Measurements from ENCODE around the gene LEAP2.
"Not testable (repeated sequence)": the region's sequence is repeated elsewhere in the genome, so short reads cannot be mapped to it uniquely, and the experiment has no call there.

The LEAP2 gene

GRCh38 chr5:132849347-132849746 lies 24.1 kb upstream of the LEAP2 start:
- Histone ChIP-seq H3K4me3 (ENCODE audit: low read length) (no peak overlapping the region), H3K36me3 (ENCODE audit: insufficient read depth, low read length) (no peaks in the 10 kb centered on the region), H3K27me3 (ENCODE audit: control insufficient read depth, insufficient read depth, low read length) (no peaks in the 10 kb centered on the region), H3K4me1 (ENCODE audit: control insufficient read depth, insufficient read depth, low read length) (no peaks in the 10 kb centered on the region), H3K9me3 (replicated peaks; ENCODE audit: low read length) (no peaks in the 10 kb centered on the region), H3K9ac (ENCODE audit: low read depth, low read length) (no peak overlapping the region), H3K4me2 (ENCODE audit: low read length) (no peak overlapping the region)

DNA sequence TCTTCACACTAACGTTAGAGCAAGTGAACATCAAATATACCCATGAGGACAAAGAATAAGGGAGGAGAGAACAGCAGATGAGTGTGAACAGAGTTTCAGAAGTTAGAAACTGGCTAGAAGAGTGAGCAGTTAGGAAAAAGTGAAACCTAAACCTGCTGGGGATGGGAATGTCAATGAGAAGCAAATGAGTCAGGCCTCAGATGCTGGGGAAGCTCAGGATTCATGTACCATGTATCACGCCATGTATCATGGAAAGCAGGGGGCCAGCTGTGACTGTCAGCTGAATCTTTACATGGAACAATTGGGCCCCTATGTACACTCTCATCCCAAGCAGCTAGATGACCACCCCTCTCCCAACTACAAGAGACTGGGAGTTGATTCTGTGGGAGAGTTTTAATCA lies 23.4 kb upstream of the LEAP2 start:
- Histone ChIP-seq H3K36me3 (ENCODE audit: insufficient read depth, low read length) (no peaks in the 10 kb centered on the region), H3K27me3 (ENCODE audit: control insufficient read depth, insufficient read depth, low read length) (no peaks in the 10 kb centered on the region), H3K9ac (ENCODE audit: low read depth, low read length) (no peak overlapping the region), H3K9me3 (replicated peaks; ENCODE audit: low read length) (no peaks in the 10 kb centered on the region), H3K4me1 (ENCODE audit: control insufficient read depth, insufficient read depth, low read length) (no peaks in the 10 kb centered on the region), H3K4me3 (ENCODE audit: low read length) (no peak overlapping the region), H3K4me2 (ENCODE audit: low read length) (no peak overlapping the region)

DNA sequence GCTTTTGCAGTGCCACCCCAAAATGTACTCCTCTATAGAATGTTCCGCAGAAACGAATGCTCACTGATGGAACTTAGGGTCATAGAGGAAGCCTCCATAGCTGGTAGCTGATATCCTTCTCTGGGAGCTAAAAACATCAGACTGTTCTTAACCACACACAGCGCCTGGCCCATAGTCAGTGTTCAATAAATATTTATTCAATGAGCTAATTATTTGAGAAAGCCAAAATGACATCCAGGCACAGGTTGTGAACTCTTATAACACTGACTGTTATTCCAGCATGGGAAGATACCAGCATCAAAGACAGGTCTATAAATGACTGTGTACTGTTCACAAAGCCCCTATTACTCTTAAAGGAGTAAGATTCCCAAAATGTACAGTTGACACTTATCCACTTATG lies 20.1 kb upstream of the LEAP2 start:
- Histone ChIP-seq H3K4me1 (ENCODE audit: control insufficient read depth, insufficient read depth, low read length) (no peaks in the 10 kb centered on the region), H3K27me3 (ENCODE audit: control insufficient read depth, insufficient read depth, low read length) (no peaks in the 10 kb centered on the region), H3K4me3 (ENCODE audit: low read length) (no peak overlapping the region), H3K4me2 (ENCODE audit: low read length) (no peak overlapping the region), H3K9me3 (replicated peaks; ENCODE audit: low read length) (no peaks in the 10 kb centered on the region), H3K36me3 (ENCODE audit: insufficient read depth, low read length) (no peaks in the 10 kb centered on the region), H3K9ac (ENCODE audit: low read depth, low read length) (no peak overlapping the region)

GRCh38 chr5:132853790-132854189 lies 19.7 kb upstream of the LEAP2 start:
- H3K9me3 ChIP-seq (replicated peaks; ENCODE audit: low read length): no peaks in the 10 kb centered on the region
- no peaks in the 10 kb centered on the region for H3K4me1 ChIP-seq (ENCODE audit: control insufficient read depth, insufficient read depth, low read length)

DNA sequence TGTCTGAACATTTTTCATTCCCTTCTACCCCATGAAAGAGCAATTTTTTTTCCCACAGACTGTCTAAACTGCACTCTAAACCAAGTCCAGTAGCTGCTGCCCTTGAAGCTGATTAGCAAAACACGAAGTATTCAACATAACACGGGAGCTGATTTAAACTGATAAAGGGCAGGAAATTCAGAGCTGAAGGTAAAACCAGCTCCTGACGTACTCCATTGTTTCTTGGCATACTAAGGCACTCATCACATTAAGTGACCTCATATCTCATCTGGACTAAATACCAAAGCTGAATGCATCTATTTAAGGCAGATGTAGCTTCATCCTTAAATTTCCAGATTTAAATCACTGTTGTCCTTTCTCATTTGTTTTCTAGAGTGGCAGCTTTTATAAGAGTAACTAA lies 19.2 kb upstream of the LEAP2 start:
- no peaks in the 10 kb centered on the region for H3K36me3 ChIP-seq (ENCODE audit: insufficient read depth, low read length)
- H3K9ac ChIP-seq (ENCODE audit: low read depth, low read length): no peak overlapping the region
- H3K4me3 ChIP-seq (ENCODE audit: low read length): no peak overlapping the region
- no peak overlapping the region for H3K4me2 ChIP-seq (ENCODE audit: low read length)
- H3K9me3 ChIP-seq (replicated peaks; ENCODE audit: low read length): no peaks in the 10 kb centered on the region
- H3K4me1 ChIP-seq (ENCODE audit: control insufficient read depth, insufficient read depth, low read length): no peaks in the 10 kb centered on the region
- peaks cover 4% of the 10 kb centered on the region for H3K27me3 ChIP-seq (ENCODE audit: control insufficient read depth, insufficient read depth, low read length)

More at GRCh38 chr5:132853790-132854189, 19.7 kb upstream of the LEAP2 start:
- Histone ChIP-seq H3K4me3 (ENCODE audit: low read length) (no peak overlapping the region), H3K9ac (ENCODE audit: low read depth, low read length) (no peak overlapping the region), H3K27me3 (ENCODE audit: control insufficient read depth, insufficient read depth, low read length) (peaks cover 4% of the 10 kb centered on the region), H3K36me3 (ENCODE audit: insufficient read depth, low read length) (no peaks in the 10 kb centered on the region), H3K4me2 (ENCODE audit: low read length) (no peak overlapping the region)

GRCh38 chr5:132854992-132855391 lies 18.5 kb upstream of the LEAP2 start:
- H3K9me3 ChIP-seq (replicated peaks; ENCODE audit: low read length); H3K36me3 ChIP-seq (ENCODE audit: insufficient read depth, low read length); H3K4me1 ChIP-seq (ENCODE audit: control insufficient read depth, insufficient read depth, low read length); H3K27me3 ChIP-seq (ENCODE audit: control insufficient read depth, insufficient read depth, low read length); H3K9ac ChIP-seq (ENCODE audit: low read depth, low read length); H3K4me2 ChIP-seq (ENCODE audit: low read length); H3K4me3 ChIP-seq (ENCODE audit: low read length): not testable (repeated sequence)

DNA sequence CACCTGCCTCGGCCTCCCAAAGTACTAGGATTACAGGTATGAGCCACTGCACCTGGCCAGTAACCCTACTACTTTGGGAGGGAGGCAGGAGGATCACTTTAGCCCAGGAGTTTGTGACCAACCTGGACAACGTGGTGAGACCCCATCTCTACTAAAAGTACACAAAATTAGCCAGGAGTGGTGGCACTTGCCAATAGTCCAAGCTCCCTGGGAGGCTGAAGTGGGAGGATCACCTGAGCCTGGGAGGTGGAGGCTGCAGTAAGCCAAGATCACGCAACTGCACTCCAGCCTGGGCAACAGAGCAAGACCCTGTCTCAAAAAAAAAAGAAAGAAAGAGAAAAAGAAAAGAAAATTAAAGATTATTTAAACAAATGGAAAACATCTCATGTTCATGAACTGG lies 17.5 kb upstream of the LEAP2 start:
- no peaks in the 10 kb centered on the region for H3K4me1 ChIP-seq (ENCODE audit: control insufficient read depth, insufficient read depth, low read length)
- H3K27me3 ChIP-seq (ENCODE audit: control insufficient read depth, insufficient read depth, low read length): peaks cover 4% of the 10 kb centered on the region
- H3K4me2 ChIP-seq (ENCODE audit: low read length): no peak overlapping the region
- no peak overlapping the region for H3K9ac ChIP-seq (ENCODE audit: low read depth, low read length)
- H3K4me3 ChIP-seq (ENCODE audit: low read length): no peak overlapping the region
- no peaks in the 10 kb centered on the region for H3K9me3 ChIP-seq (replicated peaks; ENCODE audit: low read length)
- no peaks in the 10 kb centered on the region for H3K36me3 ChIP-seq (ENCODE audit: insufficient read depth, low read length)

GRCh38 chr5:132859889-132860437 lies 13.5 kb upstream of the LEAP2 start:
- Histone ChIP-seq H3K4me2 (ENCODE audit: low read length) (no peak overlapping the region), H3K9ac (ENCODE audit: low read depth, low read length) (no peak overlapping the region), H3K27me3 (ENCODE audit: control insufficient read depth, insufficient read depth, low read length) (peaks cover 10% of the 10 kb centered on the region), H3K36me3 (ENCODE audit: insufficient read depth, low read length) (no peaks in the 10 kb centered on the region), H3K4me3 (ENCODE audit: low read length) (no peak overlapping the region), H3K4me1 (ENCODE audit: control insufficient read depth, insufficient read depth, low read length) (no peaks in the 10 kb centered on the region), H3K9me3 (replicated peaks; ENCODE audit: low read length) (no peaks in the 10 kb centered on the region)

DNA sequence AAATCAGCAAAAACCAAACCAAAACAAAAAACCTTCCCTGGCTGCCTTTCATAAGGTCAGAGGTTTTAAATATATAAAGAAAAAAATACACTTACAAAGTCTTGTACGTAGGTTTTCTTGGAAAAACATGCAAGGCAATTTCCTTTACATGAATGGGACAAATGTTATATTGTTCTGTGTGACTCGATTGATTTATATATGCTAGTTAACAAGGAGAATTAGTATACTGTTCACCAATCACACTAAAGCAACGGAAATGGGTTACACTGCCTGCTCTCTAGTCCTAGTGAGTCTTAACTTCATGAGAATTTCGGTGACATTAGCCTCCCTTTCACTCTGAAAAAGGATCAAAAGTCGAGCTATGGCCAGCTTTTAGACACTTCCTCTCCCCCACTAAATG lies 12.7 kb upstream of the LEAP2 start:
- Histone ChIP-seq H3K9ac (ENCODE audit: low read depth, low read length) (no peak overlapping the region), H3K36me3 (ENCODE audit: insufficient read depth, low read length) (no peaks in the 10 kb centered on the region), H3K4me2 (ENCODE audit: low read length) (no peak overlapping the region), H3K4me3 (ENCODE audit: low read length) (no peak overlapping the region), H3K27me3 (ENCODE audit: control insufficient read depth, insufficient read depth, low read length) (peaks cover 10% of the 10 kb centered on the region), H3K4me1 (ENCODE audit: control insufficient read depth, insufficient read depth, low read length) (peaks cover 3% of the 10 kb centered on the region), H3K9me3 (replicated peaks; ENCODE audit: low read length) (no peaks in the 10 kb centered on the region)

DNA sequence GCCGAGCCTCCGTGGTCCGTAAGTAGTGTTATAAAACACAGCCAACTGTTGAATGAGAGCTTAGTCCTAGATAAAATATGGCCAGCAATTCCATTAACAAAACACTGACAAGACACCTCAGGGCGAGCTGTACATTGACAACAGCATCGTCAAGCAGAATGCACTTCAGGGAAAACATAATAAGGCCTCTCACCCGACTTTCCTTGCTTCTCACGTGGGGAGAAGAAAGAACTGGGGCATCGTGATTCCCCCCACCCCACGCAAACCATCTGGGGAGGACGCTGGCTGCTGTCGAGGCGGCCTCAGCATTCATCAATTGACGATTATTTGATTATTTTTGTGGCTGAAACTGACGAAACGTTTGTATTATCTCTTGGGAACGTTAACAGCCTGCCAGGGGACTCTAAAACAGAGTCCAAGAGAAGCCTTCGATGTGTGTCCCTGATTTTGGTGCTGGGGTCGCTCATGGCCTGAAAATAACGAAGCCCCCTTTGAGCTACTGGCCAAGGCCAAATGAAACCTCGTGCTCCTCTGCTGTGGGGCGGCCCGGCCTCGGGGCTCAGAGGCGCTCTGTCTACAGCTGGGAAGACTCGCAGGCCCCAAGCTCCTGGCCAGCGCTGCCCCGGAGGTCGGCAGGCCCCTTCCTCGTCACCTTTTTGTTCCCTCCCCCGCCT lies 7.7 kb upstream of the LEAP2 start:
- Histone ChIP-seq H3K4me1 (ENCODE audit: control insufficient read depth, insufficient read depth, low read length) (peaks cover 14% of the 10 kb centered on the region), H3K27me3 (ENCODE audit: control insufficient read depth, insufficient read depth, low read length) (peaks cover 6% of the 10 kb centered on the region), H3K9me3 (replicated peaks; ENCODE audit: low read length) (no peaks in the 10 kb centered on the region), H3K4me2 (ENCODE audit: low read length) (peak overlapping the region; percentile 86), H3K36me3 (ENCODE audit: insufficient read depth, low read length) (peaks cover 16% of the 10 kb centered on the region), H3K9ac (ENCODE audit: low read depth, low read length) (peak overlapping the region; percentile 85), H3K4me3 (ENCODE audit: low read length) (peak overlapping the region; percentile 84)

DNA sequence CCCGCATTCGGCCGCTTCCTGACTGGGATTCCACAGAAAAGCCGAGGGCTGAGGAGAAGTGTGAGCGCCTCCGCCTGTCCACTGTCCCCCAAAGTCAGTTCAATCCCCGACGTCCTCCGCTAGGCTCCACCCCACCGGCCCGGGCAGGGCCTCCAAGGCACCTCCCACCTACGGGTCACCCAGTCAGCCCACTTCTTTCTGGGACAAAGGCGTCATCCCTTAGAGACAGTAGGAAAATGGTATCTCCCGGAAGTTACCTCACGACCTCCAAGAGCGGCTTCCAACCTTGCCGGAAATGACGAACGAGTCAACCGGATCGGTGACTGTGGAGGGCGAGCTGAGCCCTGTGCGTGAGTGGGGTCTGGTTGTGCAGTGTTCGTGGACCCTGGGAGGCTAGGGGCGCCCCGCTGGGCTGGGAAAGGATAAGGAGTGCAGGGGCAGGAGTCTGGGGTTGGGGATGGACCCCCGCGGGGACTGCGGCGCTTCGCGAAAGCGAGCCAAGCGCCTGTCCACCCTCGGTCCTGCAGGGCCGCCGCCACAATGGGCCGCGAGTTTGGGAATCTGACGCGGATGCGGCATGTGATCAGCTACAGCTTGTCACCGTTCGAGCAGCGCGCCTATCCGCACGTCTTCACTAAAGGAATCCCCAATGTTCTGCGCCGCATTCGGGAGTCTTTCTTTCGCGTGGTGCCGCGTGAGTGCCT lies 7.0 kb upstream of the LEAP2 start, which contains the start of the genes GDF9 and UQCRQ:
Gene GDF9, minus strand, starts transcription at position 128 of the 704 bp plus-strand sequence. CDS start 1,936 bp downstream, outside the sequence.
Gene UQCRQ, plus strand, starts transcription at position 301 of the 704 bp plus-strand sequence. Its CDS starts 240 bp downstream, at position 541.
- peaks cover 22% of the 10 kb centered on the region for H3K36me3 ChIP-seq (ENCODE audit: insufficient read depth, low read length)
- H3K4me2 ChIP-seq (ENCODE audit: low read length): peak within 1 kb of the TSS; percentile 86
- H3K4me3 ChIP-seq (ENCODE audit: low read length): peak within 1 kb of the TSS; percentile 84
- no peaks in the 10 kb centered on the region for H3K9me3 ChIP-seq (replicated peaks; ENCODE audit: low read length)
- peak within 1 kb of the TSS; percentile 85 for H3K9ac ChIP-seq (ENCODE audit: low read depth, low read length)
- H3K4me1 ChIP-seq (ENCODE audit: control insufficient read depth, insufficient read depth, low read length): peaks cover 14% of the 10 kb centered on the region
- peaks cover 6% of the 10 kb centered on the region for H3K27me3 ChIP-seq (ENCODE audit: control insufficient read depth, insufficient read depth, low read length)

Data from skeletal muscle satellite cell (primary cell).